Neural cell (in vitro differentiated cells): ENCODE measurements around the gene PSME3IP1. TPM values are rescaled to one million over a fixed set of nuclear protein-coding genes. Genes with fewer than 3 reads are reported as not detected.

ENCODE experiments used
- H2AFZ ChIP-seq: fragments of 200-600, 300-800 bp; sonication (generic), shearing (Covaris generic); 2 replicates; pipeline ENCODE4 v1.6.0; 2014; ENCODE audit warnings: low read depth, mild to moderate bottlenecking, antibody characterized with exemption, low read length, moderate library complexity
- H3F3A ChIP-seq: fragments of 200-600 bp; shearing (Covaris generic); 2 replicates; pipeline ENCODE4 v1.6.1; 2016; ENCODE audit warnings: mild to moderate bottlenecking, moderate library complexity, mixed read lengths, antibody characterized with exemption, low read length; ENCODE audit not compliant: insufficient read depth, poor library complexity, severe bottlenecking
- H3K27ac ChIP-seq: fragments of 200-600, 300-800 bp; sonication (generic), shearing (Covaris generic); 2 replicates; pipeline ENCODE4 v1.5.1; 2014; ENCODE audit warnings: mild to moderate bottlenecking, low read length, moderate library complexity
- H3K27me3 ChIP-seq: fragments of 300-800, 200-600 bp; sonication (generic), shearing (Covaris generic); 2 replicates; pipeline ENCODE4 v1.6.0; 2014; ENCODE audit warnings: mild to moderate bottlenecking, low read depth, low read length, moderate library complexity; ENCODE audit not compliant: insufficient read depth
- H3K36me3 ChIP-seq: fragments of 300-800, 200-600 bp; sonication (generic), shearing (Covaris generic); 2 replicates; pipeline ENCODE4 v1.5.1; 2014; ENCODE audit warnings: mild to moderate bottlenecking, antibody characterized with exemption, low read length, moderate library complexity; ENCODE audit not compliant: insufficient read depth
- H3K4me2 ChIP-seq: fragments of 300-800, 200-600 bp; sonication (generic), shearing (Covaris generic); 2 replicates; pipeline ENCODE4 v1.6.0; 2014; ENCODE audit warnings: mild to moderate bottlenecking, low read length
- H3K4me3 ChIP-seq: fragments of 300-800, 200-600 bp; sonication (generic), shearing (Covaris generic); 2 replicates; pipeline ENCODE4 v1.5.1; 2014; ENCODE audit warnings: mild to moderate bottlenecking, low read length, moderate library complexity
- H3K79me2 ChIP-seq: fragments of 200-600 bp; shearing (Covaris generic); replicated peaks from 2 replicates; pipeline ENCODE4 v1.6.0; 2014; ENCODE audit warnings: mild to moderate bottlenecking, low read length, moderate library complexity; ENCODE audit not compliant: insufficient read depth
- H3K9ac ChIP-seq: fragments of 300-800, 200-600 bp; sonication (generic), shearing (Covaris generic); 2 replicates; pipeline ENCODE4 v1.6.1; 2016; ENCODE audit warnings: mild to moderate bottlenecking, low read length, mixed read lengths
- H3K9me2 ChIP-seq: fragments of 200-600 bp; shearing (Covaris generic); 2 replicates; pipeline ENCODE4 v1.6.1; 2016; ENCODE audit warnings: mild to moderate bottlenecking, low read length, mixed read lengths; ENCODE audit not compliant: insufficient read depth
- H3K9me3 ChIP-seq: fragments of 200-600, 300-800 bp; sonication (generic), shearing (Covaris generic); 2 replicates; pipeline ENCODE4 v1.6.1; 2016; ENCODE audit warnings: mild to moderate bottlenecking, mixed run types, low read length, moderate library complexity, mixed read lengths
- H4K20me1 ChIP-seq: fragments of 200-600 bp; shearing (Covaris generic); 2 replicates; pipeline ENCODE4 v1.6.1; 2016; ENCODE audit warnings: mild to moderate bottlenecking, mixed run types; ENCODE audit not compliant: insufficient read depth
- EP300 ChIP-seq: fragments of 450-650 bp; conservative IDR thresholded peaks from 2 replicates; pipeline ENCODE4 v1.6.1; 2014; ENCODE audit warnings: antibody characterized with exemption, mild to moderate bottlenecking, moderate library complexity; ENCODE audit not compliant: poor library complexity, severe bottlenecking
- EZH2 ChIP-seq: fragments of 200-600, 300-800 bp; shearing (Covaris generic), sonication (generic); IDR thresholded peaks from 2 replicates; pipeline ENCODE4 v1.6.1; 2014; ENCODE audit warnings: antibody characterized with exemption, low read length, borderline replicate concordance, mild to moderate bottlenecking; ENCODE audit not compliant: insufficient read depth, poor library complexity, severe bottlenecking
- MXI1 ChIP-seq: fragments of 450-650 bp; conservative IDR thresholded peaks from 2 replicates; pipeline ENCODE4 v1.6.1; 2014; ENCODE audit warnings: antibody characterized with exemption, mild to moderate bottlenecking; ENCODE audit not compliant: poor library complexity, severe bottlenecking
- POLR2AphosphoS5 ChIP-seq: IDR thresholded peaks from 2 replicates; pipeline ENCODE4 v1.6.1; 2012
- RAD21 ChIP-seq: fragments of 450-650 bp; conservative IDR thresholded peaks from 2 replicates; pipeline ENCODE4 v1.6.1; 2014; ENCODE audit warnings: antibody characterized with exemption, mild to moderate bottlenecking, moderate library complexity
- SMC3 ChIP-seq: fragments of 450-650 bp; conservative IDR thresholded peaks from 2 replicates; pipeline ENCODE4 v1.6.1; 2014; ENCODE audit warnings: antibody characterized with exemption, mild to moderate bottlenecking, moderate library complexity; ENCODE audit not compliant: poor library complexity
- TAF1 ChIP-seq: IDR thresholded peaks from 2 replicates; pipeline ENCODE4 v1.6.1; 2012; ENCODE audit warnings: low read depth
- polyA plus RNA-seq: library from polyadenylated mRNA; depleted of rRNA; stranded (reverse); fragments of >200 nt; gene quantifications from 2 replicates; pipeline ENCODE4 v1.2.3, GENCODE V29; 2014
- TF ChIP-seq, protein P1 (sequence below): fragments of 450-650 bp; IDR thresholded peaks from 2 replicates; pipeline ENCODE4 v1.5.1; 2014; ENCODE audit warnings: antibody characterized with exemption, mild to moderate bottlenecking, moderate library complexity; ENCODE audit not compliant: poor library complexity, severe bottlenecking
- TF ChIP-seq, protein P2 (sequence below): IDR thresholded peaks from 2 replicates; pipeline ENCODE4 v1.6.1; 2012; ENCODE audit warnings: borderline replicate concordance

PSME3IP1 gene
- polyA plus RNA-seq, 1 donor from 2014 or later = 167 TPM

DNA sequence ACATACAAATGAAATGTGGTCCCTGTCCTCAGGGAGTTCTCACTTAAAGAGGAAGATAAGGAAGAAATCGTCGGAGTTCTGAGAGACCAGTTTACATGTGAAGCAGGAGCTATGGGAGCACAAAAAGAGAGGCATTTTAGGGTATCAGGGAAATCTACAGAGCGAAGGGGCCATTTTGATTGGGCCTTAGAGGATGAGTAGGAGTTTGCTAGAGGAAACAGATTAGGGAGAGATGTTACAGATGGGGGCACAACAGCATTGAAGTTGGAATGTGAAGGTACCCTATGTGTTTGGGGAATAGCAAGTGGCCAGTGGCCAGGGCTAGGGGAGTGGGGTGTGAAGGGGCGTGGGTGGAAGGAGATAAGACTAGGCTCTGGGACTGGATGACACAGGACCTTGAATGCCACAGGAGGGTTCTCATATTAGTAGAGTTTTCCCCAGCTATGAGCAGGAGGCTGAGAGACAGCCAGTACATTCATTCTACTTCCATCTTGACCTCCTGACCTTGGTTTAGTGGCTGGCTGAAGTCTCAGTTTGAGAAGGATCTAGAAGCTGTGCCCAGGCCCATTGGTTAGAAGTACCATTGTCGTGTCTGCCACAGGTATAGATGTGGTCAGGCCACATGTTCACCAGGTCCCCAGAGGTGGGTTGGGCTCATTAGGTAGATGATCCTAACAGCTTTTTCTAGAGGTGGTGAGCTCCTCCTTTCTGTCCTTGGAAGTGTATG, 58.6 kb downstream of the PSME3IP1 start:
- Histone ChIP-seq H3K4me2 (no peak overlapping the region), H3K9ac (no peak overlapping the region), H3K27me3 (no peaks in the 10 kb centered on the region), H3F3A (no peaks in the 10 kb centered on the region), H3K9me3 (no peaks in the 10 kb centered on the region), H3K27ac (no peak overlapping the region), H3K4me3 (no peak overlapping the region), H4K20me1 (no peaks in the 10 kb centered on the region), H3K36me3 (no peaks in the 10 kb centered on the region), H3K79me2 (no peaks in the 10 kb centered on the region), H2AFZ (no peak overlapping the region), H3K9me2 (no peaks in the 10 kb centered on the region)
- TF ChIP-seq RAD21 (no peak), EZH2 (no peak), MXI1 (no peak), EP300 (no peak), POLR2AphosphoS5 (no peak), TAF1 (no peak), SMC3 (no peak)
- TF ChIP-seq, protein P1, sequence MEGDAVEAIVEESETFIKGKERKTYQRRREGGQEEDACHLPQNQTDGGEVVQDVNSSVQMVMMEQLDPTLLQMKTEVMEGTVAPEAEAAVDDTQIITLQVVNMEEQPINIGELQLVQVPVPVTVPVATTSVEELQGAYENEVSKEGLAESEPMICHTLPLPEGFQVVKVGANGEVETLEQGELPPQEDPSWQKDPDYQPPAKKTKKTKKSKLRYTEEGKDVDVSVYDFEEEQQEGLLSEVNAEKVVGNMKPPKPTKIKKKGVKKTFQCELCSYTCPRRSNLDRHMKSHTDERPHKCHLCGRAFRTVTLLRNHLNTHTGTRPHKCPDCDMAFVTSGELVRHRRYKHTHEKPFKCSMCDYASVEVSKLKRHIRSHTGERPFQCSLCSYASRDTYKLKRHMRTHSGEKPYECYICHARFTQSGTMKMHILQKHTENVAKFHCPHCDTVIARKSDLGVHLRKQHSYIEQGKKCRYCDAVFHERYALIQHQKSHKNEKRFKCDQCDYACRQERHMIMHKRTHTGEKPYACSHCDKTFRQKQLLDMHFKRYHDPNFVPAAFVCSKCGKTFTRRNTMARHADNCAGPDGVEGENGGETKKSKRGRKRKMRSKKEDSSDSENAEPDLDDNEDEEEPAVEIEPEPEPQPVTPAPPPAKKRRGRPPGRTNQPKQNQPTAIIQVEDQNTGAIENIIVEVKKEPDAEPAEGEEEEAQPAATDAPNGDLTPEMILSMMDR = no peak
- TF ChIP-seq, protein P2, sequence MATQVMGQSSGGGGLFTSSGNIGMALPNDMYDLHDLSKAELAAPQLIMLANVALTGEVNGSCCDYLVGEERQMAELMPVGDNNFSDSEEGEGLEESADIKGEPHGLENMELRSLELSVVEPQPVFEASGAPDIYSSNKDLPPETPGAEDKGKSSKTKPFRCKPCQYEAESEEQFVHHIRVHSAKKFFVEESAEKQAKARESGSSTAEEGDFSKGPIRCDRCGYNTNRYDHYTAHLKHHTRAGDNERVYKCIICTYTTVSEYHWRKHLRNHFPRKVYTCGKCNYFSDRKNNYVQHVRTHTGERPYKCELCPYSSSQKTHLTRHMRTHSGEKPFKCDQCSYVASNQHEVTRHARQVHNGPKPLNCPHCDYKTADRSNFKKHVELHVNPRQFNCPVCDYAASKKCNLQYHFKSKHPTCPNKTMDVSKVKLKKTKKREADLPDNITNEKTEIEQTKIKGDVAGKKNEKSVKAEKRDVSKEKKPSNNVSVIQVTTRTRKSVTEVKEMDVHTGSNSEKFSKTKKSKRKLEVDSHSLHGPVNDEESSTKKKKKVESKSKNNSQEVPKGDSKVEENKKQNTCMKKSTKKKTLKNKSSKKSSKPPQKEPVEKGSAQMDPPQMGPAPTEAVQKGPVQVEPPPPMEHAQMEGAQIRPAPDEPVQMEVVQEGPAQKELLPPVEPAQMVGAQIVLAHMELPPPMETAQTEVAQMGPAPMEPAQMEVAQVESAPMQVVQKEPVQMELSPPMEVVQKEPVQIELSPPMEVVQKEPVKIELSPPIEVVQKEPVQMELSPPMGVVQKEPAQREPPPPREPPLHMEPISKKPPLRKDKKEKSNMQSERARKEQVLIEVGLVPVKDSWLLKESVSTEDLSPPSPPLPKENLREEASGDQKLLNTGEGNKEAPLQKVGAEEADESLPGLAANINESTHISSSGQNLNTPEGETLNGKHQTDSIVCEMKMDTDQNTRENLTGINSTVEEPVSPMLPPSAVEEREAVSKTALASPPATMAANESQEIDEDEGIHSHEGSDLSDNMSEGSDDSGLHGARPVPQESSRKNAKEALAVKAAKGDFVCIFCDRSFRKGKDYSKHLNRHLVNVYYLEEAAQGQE = no peak

DNA sequence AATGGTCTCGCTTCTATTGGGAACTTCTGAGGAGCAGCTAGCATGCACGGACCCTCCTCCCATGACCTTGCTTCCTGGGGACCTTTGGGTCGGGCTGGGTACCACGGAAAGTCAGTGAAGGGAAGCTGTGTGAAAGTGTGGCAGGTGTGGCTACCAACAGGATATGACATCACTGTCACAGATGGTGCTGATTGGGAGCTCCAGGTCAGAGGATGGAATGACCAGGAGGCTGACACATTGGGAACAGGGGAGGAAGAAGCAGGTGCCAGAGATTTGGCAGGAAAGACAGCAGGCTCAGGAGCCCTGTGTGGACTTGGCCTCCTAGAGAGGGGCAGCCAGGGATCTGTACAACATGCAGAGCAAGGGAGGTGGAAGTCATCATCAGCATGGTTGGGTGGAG, 59.4 kb downstream of the PSME3IP1 start:
- H4K20me1 ChIP-seq = no peaks in the 10 kb centered on the region
- H3K79me2 ChIP-seq = no peaks in the 10 kb centered on the region
- H3K4me3 ChIP-seq = no peak overlapping the region
- no peak for TF ChIP-seq SMC3
- no peak overlapping the region for H3K9ac ChIP-seq
- H3K27me3 ChIP-seq = no peaks in the 10 kb centered on the region
- no peaks in the 10 kb centered on the region for H3K9me3 ChIP-seq
- no peak overlapping the region for H3K27ac ChIP-seq
- H2AFZ ChIP-seq = no peak overlapping the region
- no peaks in the 10 kb centered on the region for H3K36me3 ChIP-seq
- H3F3A ChIP-seq = no peaks in the 10 kb centered on the region
- no peak overlapping the region for H3K4me2 ChIP-seq
- no peaks in the 10 kb centered on the region for H3K9me2 ChIP-seq
